ENCODE measurements around the gene SPDYE2.
"Not testable (repeated sequence)": the region's sequence is repeated elsewhere in the genome, so short reads cannot be mapped to it uniquely, and the experiment has no call there.

The SPDYE2 gene

DNA sequence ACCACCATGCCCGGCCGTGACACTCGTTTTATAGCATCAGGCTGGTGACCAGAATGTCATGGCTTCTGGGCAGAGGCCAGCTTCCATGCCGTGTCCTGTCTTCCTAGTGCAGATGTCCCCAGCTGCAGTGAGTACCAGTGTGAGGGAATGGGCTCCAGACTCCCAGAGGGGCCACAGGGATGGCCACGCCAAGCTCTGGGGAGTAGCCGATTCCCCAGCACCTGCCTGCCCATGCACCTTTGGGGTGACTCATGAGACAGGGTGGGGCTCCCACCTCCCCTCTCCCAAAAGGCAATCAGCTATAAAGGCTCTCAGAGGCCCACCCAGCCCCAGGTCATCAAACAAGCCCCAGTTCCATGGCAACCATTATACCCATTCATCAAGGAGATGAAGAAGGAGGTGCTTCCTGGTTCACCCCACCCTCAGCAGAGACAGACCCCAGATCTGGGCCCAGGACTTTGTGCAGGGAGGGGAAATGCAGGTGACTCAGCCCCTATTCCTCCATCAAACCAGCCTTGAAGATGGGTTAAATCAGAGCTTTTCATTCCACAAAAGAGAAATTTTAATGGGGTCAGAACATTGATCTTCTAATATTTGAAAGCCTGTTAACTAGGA lies at the start of gene SPDYE2:
SPDYE2 (plus strand) TSS at position 419 of the 615 bp plus-strand sequence. CDS start 2,030 bp downstream, outside the sequence.
- DNase-seq, result not testable (repeated sequence)

DNA sequence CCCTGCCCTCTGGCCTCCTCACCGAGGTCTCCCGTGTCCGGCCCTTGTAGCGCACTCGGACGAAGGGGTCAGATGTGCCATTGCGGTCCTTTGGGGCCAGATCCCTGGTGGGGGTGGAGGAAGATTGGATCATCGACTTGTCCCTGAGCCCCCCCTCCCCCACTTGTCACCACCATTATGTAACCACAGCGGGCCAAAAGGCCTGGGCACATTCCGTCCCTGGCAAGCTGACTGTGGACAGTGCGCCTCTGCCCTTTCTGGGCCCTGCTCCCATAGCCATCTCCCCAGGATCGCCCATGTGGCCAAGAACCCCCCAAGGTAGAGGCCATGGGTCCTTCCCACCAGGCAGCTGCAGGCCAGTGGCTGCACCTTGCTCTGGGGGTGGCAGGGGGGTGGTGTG lies 47.9 kb upstream of the SPDYE2 start:
- DNase-seq, result not testable (repeated sequence)

DNA sequence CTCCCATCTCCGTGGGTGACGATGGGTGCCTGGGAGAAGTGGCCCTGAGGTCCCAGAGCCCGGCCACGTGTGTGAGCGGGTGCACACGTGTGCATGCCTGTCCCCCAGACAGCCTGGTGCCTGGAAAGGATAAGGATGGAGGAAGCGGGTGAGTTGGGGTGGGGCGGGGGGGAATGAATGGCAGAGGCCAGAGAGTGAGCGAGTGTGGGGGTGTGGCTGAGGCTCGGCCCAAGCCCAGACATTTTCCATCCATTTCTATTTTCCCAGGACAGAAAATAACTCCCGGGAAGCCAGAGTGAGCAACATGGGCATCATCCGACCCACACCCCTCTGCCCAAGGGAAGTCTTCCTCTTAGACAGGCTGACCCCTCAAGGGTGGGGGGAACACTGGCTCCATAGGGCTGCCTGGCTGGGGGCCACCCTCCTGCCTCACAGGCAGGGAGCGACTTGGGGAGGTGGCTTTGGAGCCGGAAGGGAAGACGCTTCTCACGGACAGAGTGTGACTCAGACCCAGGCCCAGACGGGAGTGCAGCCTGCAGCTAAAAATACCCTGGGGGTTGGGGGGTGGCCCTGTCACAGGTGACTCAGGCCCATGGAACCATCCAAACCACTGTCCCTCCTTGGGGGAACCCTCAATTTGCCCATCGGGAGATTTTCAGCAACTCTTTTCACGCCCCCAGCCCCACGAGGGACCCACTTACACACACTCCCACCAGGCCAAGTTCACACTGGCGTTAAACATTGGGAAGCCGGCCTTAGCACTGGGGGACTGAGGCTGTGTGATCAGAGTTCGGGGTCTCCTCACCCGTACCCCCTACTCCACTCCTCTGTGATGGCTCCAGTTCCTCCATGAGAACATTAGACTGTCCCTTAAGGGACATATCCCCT lies 45.5 kb upstream of the SPDYE2 start:
- not testable (repeated sequence) for DNase-seq

GRCh38 chr7:102507410-102508088 lies 43.5 kb upstream of the SPDYE2 start:
- not testable (repeated sequence) for DNase-seq

- not testable (repeated sequence) for DNase-seq
These were observed 40.5 kb upstream of the SPDYE2 start for GRCh38 chr7:102510575-102510974.

GRCh38 chr7:102511860-102512522 lies 39.0 kb upstream of the SPDYE2 start:
- not testable (repeated sequence) for DNase-seq

DNA sequence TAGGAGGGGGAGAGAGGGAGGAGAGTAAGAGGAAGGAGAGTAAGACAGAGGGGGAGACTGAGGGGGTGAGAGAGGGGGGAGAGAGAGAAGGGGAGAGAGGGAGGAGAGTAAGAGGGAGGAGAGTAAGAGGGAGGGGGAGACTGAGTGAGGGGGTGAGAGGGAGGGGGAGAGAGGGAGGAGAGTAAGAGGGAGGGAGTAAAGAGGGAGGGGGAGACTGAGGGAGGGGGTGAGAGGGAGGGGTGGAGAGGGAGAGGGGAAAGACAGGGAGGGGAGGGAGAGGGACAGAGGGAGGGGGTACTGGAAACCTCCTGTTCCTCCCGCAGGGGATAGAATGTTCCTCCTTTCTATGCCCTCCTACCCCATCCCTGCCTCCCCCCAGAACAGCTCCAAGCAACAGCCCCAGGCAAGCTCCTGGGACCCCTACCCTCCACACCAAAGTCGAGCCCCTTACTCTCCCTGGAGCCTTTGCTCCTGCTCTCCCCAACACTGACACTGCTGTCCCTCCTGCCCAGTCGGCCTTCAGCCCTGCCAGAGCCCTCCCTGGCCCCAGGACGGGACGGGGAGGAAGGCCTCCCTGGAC lies 38.3 kb upstream of the SPDYE2 start:
- DNase-seq, result not testable (repeated sequence)

GRCh38 chr7:102514881-102515721 lies 35.9 kb upstream of the SPDYE2 start:
- not testable (repeated sequence) for DNase-seq

DNA sequence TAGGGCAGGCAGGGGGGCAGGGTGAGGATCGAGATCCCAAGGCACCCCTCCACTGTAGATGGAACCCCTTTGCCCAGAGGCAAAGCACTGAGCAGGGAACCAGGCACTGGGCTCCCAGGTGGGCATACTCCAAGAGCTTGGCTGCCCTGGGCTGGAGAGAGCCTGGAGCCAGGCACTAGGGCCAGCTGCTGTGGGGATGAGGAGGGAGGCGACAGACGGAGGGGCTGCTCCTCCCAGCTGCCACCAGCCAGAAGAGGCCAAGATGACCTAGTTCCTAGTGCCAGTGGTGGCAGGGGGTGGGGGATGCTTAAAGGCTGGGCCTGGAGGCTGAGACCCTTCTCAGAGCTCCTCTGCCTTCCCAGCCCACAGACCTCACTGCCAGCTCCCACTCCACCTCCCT lies 35.1 kb upstream of the SPDYE2 start:
- not testable (repeated sequence) for DNase-seq

GRCh38 chr7:102516951-102517350 lies 34.1 kb upstream of the SPDYE2 start:
- not testable (repeated sequence) for DNase-seq

DNA sequence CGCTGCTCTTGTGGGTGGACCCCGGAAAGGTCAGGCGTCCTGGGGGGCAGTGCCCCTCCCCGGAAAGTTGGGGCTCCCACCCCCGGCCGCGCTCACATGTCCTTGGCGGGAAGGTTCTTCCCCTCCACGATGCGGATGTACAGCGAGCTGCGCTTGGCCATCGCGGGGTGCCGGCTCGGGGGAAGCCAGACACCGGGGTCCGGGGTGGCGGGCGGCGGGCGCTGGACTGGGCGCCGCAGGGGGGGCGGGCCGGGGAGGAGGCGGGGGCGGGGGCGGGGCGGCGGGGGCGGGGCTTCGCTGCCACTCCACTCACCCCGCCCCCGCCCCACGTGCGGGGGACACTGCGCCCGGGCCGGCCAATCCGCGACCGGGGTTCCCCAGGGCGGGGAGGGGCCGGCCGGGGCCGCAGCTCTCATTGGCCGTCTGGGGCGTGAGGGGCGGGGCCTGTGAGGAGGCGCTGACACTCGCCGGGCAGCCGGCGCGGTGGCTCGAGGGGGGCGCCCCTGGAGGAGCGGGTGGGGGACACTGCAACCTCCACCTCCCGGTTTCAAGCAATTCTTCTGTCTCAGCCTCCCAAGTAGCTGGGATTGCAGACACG lies 33.4 kb upstream of the SPDYE2 start, which contains the start of gene RASA4B:
RASA4B (minus strand) TSS at position 228 of the 598 bp plus-strand sequence; CDS start at position 161, 67 bp downstream.
- not testable (repeated sequence) for DNase-seq

DNA sequence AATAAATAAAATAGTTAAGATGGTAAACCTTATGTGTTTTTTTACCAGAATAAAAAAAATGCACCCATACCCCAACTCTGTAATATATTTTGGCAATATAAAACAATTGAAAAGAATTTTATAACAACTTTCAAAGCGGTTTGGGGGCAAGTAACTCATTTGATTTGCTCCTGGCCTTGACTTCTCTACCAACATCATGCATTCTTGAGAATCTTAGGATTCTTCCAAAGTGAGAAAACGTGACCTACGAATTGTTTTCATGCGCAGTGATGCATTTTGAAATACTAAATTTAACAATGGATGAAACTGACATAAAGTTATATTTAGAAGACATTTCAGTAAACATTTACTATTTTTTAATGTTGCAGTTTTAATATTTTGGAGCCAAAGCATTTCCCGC lies 30.2 kb upstream of the SPDYE2 start:
- not testable (repeated sequence) for DNase-seq

DNA sequence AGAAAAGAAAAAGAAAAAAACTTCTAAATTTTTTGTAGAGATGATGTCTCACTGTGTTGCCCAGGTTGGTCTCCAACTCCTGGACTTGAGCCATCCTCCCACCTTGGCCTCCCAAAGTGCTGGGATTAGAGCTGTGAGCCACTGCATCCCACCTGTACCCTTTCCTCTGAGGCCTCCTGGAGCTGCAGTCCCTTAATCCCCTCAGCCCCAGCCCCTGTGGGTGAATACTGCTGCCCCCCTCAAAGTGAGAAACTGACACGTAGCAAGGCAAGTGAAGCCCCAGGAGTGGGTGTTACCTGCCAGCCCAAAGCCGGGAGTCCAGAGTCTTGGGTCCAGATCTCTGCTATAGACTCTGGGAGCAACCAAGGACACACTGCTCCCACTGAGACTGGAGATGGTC lies 26.2 kb upstream of the SPDYE2 start:
- not testable (repeated sequence) for DNase-seq

DNA sequence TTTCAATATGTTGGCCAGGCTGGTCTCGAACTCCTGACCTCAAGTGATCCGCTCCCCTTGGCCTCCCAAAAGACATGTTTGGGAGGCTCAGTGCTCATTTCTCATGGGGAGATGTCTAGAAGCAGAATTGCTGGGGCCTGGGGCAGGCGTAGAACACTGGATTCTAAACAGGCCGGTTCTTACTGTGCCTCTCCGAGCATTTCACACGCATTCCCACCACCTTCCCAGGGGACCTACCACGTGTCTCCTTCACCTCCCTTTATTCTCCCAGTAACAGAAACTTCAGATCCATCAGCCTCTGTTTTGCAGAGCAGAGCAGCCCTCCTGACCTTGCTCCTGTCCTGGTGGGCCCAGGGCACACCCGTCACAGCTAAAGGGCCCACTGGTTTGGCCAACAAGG lies 23.8 kb upstream of the SPDYE2 start:
- not testable (repeated sequence) for DNase-seq

DNA sequence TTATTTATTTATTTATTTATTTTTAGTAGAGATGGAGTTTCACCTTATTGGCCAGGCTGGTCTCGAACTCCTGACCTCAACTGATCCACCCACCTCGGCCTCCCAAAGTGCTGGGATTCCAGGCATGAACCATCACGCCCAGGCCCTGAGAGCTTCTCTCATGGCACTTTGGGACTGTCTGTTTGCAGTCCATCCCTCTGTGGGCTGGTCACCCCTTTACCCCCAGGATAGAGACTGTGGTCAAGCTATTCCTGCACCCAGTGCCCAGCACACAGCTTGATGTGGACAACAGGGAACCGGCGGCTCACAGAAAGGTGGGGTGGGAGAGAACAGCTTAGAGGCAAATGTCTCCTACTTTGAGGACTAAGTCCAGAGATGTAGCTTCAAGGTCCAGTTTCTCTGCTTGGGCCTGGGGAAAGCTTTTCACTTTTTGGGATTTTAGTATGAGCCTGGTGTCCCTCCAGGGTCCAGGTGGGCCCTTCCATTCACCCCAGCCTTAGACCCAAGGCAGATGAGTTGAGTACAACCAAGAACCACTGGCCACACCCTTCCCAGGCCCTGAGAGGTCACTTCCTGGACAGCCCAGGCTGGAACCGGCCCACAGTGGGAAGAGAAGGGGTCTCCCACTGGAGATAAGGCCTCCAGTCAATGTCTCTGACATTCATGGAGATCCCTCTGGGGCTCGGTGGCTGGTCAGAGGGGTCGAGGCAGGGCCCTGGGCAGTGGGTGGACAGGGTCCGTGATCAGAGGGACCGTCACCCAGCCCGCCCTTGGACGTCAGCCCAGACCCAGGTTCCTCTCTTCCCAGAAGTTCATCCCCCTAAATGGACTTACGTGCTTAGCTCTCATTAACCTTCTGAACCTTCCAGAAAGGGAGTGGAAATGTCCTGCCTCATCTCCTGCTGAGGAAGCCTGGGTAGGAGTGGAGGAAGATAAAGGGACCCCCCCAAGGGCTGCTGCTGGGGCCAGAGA lies 22.9 kb upstream of the SPDYE2 start:
- DNase-seq, result not testable (repeated sequence)

GRCh38 chr7:102531583-102531982 lies 19.4 kb upstream of the SPDYE2 start:
- DNase-seq, result not testable (repeated sequence)

GRCh38 chr7:102532127-102532526 lies 18.9 kb upstream of the SPDYE2 start:
- DNase-seq, result not testable (repeated sequence)

DNA sequence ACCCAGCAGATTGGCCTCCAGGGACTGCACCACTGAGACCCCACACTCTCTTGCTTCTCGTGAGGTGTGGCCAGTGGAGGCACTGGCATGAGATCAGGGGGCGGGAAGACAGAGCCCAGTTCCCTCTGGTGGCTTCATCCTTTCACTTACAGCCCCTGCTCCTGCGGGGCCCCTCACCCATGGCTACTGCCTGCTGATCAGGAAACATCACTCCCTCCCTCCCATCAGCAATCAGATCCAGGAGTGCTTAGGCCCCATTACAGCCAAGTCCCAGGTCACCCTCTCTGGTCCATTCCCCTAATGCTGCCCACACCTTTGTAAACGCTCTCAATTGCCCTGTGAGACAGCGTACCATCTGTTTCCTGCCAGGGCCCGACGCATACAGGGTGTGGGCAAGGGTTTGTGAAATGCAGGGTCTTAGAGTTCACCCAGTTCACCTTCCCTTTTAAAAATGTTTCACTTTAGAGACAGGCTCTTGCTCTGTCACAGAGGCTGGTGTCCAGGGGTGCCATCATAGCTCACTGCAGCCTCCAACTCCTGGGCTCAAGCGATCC lies 15.9 kb upstream of the SPDYE2 start:
- DNase-seq, result not testable (repeated sequence)

DNA sequence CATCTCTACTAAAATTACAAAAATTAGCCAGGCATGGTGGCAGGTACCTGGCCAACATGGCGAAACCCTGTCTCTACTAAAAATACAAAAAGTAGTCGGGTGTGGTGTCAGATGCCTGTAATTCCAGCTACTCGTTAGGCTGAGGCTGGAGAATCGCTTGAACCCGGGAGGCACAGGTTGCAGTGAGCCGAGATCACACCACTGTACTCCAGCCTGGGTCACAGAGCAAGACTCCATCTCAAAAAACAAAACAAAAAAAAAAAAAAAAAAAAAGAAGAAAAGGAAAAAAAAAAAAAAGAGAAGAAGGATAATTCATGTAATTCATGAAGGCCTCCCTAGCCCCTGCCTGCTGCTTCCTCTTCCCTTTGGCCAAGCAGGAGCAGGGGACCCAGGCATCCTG lies 10.4 kb upstream of the SPDYE2 start:
- DNase-seq, result not testable (repeated sequence)

Data from GF-D8 (cell line).